NCI-H146 treated with DMSO at 0.1 percent for 48 hours (cell line): Measurements from ENCODE around the gene KDM4E.

Experiments used
- DNase-seq: peaks from one replicate; lab custom pipeline; 2025; ENCODE audit not compliant: unreplicated experiment; lab: John Stamatoyannopoulos, UW

KDM4E gene

GRCh38 chr11:95050595-95051202 lies 25.6 kb downstream of the KDM4E start:
- no peak for DNase-seq

- DNase-seq, result no peak
These were observed 29.3 kb downstream of the KDM4E start for GRCh38 chr11:95054356-95054755.

- no peak for DNase-seq
These were observed 30.3 kb downstream of the KDM4E start for GRCh38 chr11:95055283-95055897.

GRCh38 chr11:95057959-95058358 lies 32.9 kb downstream of the KDM4E start:
- no peak for DNase-seq

GRCh38 chr11:95058621-95059020 lies 33.6 kb downstream of the KDM4E start:
- no peak for DNase-seq

- no peak for DNase-seq
These were observed 34.0 kb downstream of the KDM4E start for GRCh38 chr11:95059046-95059445.

GRCh38 chr11:95065336-95065735 lies 40.3 kb downstream of the KDM4E start:
- no peak for DNase-seq

- DNase-seq, result peak; percentile 41
These were observed 41.6 kb downstream of the KDM4E start, which contains the start of gene SRSF8 for GRCh38 chr11:95066716-95067038. Gene SRSF8, plus strand, starts transcription at chr11:95066919. Its CDS starts 308 bp downstream, at chr11:95067227.

- DNase-seq, result peak; percentile 29
These were observed 42.2 kb downstream of the KDM4E start for GRCh38 chr11:95067039-95067840.

GRCh38 chr11:95067841-95068219 lies 42.8 kb downstream of the KDM4E start:
- DNase-seq, result no peak

- DNase-seq, result no peak
These were observed 43.5 kb downstream of the KDM4E start for GRCh38 chr11:95068549-95068948.

- DNase-seq, result no peak
These were observed 45.4 kb downstream of the KDM4E start for GRCh38 chr11:95070471-95070870.

GRCh38 chr11:95072948-95073347 lies 47.9 kb downstream of the KDM4E start:
- no peak for DNase-seq

GRCh38 chr11:95074792-95075563 lies 49.9 kb downstream of the KDM4E start:
- DNase-seq, result no peak

GRCh38 chr11:95076416-95076815 lies 51.4 kb downstream of the KDM4E start:
- DNase-seq, result no peak

GRCh38 chr11:95076981-95077380 lies 51.9 kb downstream of the KDM4E start:
- no peak for DNase-seq
